Stimulated activated naive CD8-positive, alpha-beta T cell treated with anti-CD3 and anti-CD28 coated beads, Interleukin-15, Interleukin-2, amounts not matched to agents 100 ng/mL and 50 ng/mL, for 24 hours (primary cell): Measurements from ENCODE around the gene ARID1B.

ENCODE experiments used
- H3K27ac Mint-ChIP-seq: one replicate; pipeline ENCODE4 v1.8.0; 2021; ENCODE audit warnings: mild to moderate bottlenecking, mixed read lengths
- H3K27me3 Mint-ChIP-seq: one replicate; pipeline ENCODE4 v1.8.0; 2021; ENCODE audit warnings: mixed read lengths
- H3K36me3 Mint-ChIP-seq: one replicate; pipeline ENCODE4 v1.8.0; 2021; ENCODE audit warnings: low read depth, mixed read lengths
- H3K4me1 Mint-ChIP-seq: one replicate; pipeline ENCODE4 v1.8.0; 2021; ENCODE audit warnings: low read depth, mixed read lengths
- H3K4me3 Mint-ChIP-seq: one replicate; pipeline ENCODE4 v1.8.0; 2021; ENCODE audit warnings: mild to moderate bottlenecking, mixed read lengths
- H3K9me3 Mint-ChIP-seq: one replicate; pipeline ENCODE4 v1.8.0; 2021; ENCODE audit warnings: mixed read lengths

The ARID1B gene

GRCh38 chr6:157184202-157185015 lies 407.2 kb downstream of the ARID1B start:
- Mint-ChIP-seq H3K27ac (no peak overlapping the region), H3K4me1 (peaks cover 6% of the 10 kb centered on the region), H3K4me3 (no peak overlapping the region), H3K36me3 (peaks cover 27% of the 10 kb centered on the region), H3K9me3 (no peaks in the 10 kb centered on the region), H3K27me3 (no peaks in the 10 kb centered on the region)

- Mint-ChIP-seq H3K4me1 (peaks cover 6% of the 10 kb centered on the region), H3K27ac (no peak overlapping the region), H3K36me3 (peaks cover 35% of the 10 kb centered on the region), H3K4me3 (no peak overlapping the region), H3K9me3 (no peaks in the 10 kb centered on the region), H3K27me3 (no peaks in the 10 kb centered on the region)
Observed at GRCh38 chr6:157185171-157185570, 408.0 kb downstream of the ARID1B start.

GRCh38 chr6:157185986-157186385 lies 408.8 kb downstream of the ARID1B start:
- Mint-ChIP-seq H3K4me1 (peaks cover 6% of the 10 kb centered on the region), H3K27ac (no peak overlapping the region), H3K36me3 (peaks cover 43% of the 10 kb centered on the region), H3K4me3 (no peak overlapping the region), H3K27me3 (no peaks in the 10 kb centered on the region), H3K9me3 (no peaks in the 10 kb centered on the region)

- Mint-ChIP-seq H3K9me3 (no peaks in the 10 kb centered on the region), H3K4me1 (peaks cover 6% of the 10 kb centered on the region), H3K36me3 (peaks cover 51% of the 10 kb centered on the region), H3K27ac (no peak overlapping the region), H3K4me3 (no peak overlapping the region), H3K27me3 (no peaks in the 10 kb centered on the region)
Observed at GRCh38 chr6:157186785-157187181, 409.6 kb downstream of the ARID1B start.

GRCh38 chr6:157187182-157188083 lies 410.3 kb downstream of the ARID1B start:
- Mint-ChIP-seq H3K27me3 (no peaks in the 10 kb centered on the region), H3K27ac (no peak overlapping the region), H3K36me3 (peaks cover 55% of the 10 kb centered on the region), H3K9me3 (no peaks in the 10 kb centered on the region), H3K4me3 (no peak overlapping the region), H3K4me1 (peaks cover 6% of the 10 kb centered on the region)

- Mint-ChIP-seq H3K27ac (no peak overlapping the region), H3K9me3 (no peaks in the 10 kb centered on the region), H3K4me3 (no peak overlapping the region), H3K27me3 (no peaks in the 10 kb centered on the region), H3K36me3 (peaks cover 57% of the 10 kb centered on the region), H3K4me1 (peaks cover 6% of the 10 kb centered on the region)
Observed at GRCh38 chr6:157188213-157188612, 411.0 kb downstream of the ARID1B start.

GRCh38 chr6:157193443-157193996 lies 416.3 kb downstream of the ARID1B start:
- Mint-ChIP-seq H3K36me3 (peaks cover 50% of the 10 kb centered on the region), H3K27me3 (no peaks in the 10 kb centered on the region), H3K4me3 (no peak overlapping the region), H3K9me3 (no peaks in the 10 kb centered on the region), H3K27ac (no peak overlapping the region), H3K4me1 (no peaks in the 10 kb centered on the region)

GRCh38 chr6:157194110-157194509 lies 416.9 kb downstream of the ARID1B start:
- Mint-ChIP-seq H3K9me3 (no peaks in the 10 kb centered on the region), H3K27me3 (no peaks in the 10 kb centered on the region), H3K27ac (no peak overlapping the region), H3K36me3 (peaks cover 48% of the 10 kb centered on the region), H3K4me1 (no peaks in the 10 kb centered on the region), H3K4me3 (no peak overlapping the region)

GRCh38 chr6:157194643-157195042 lies 417.5 kb downstream of the ARID1B start:
- Mint-ChIP-seq H3K36me3 (peaks cover 44% of the 10 kb centered on the region), H3K27ac (no peak overlapping the region), H3K4me3 (no peak overlapping the region), H3K27me3 (no peaks in the 10 kb centered on the region), H3K9me3 (no peaks in the 10 kb centered on the region), H3K4me1 (no peaks in the 10 kb centered on the region)

GRCh38 chr6:157196391-157196790 lies 419.2 kb downstream of the ARID1B start:
- peaks cover 32% of the 10 kb centered on the region for H3K36me3 Mint-ChIP-seq
- H3K27ac Mint-ChIP-seq = no peak overlapping the region
- no peaks in the 10 kb centered on the region for H3K9me3 Mint-ChIP-seq
- no peaks in the 10 kb centered on the region for H3K4me1 Mint-ChIP-seq
- no peaks in the 10 kb centered on the region for H3K27me3 Mint-ChIP-seq
- H3K4me3 Mint-ChIP-seq = no peak overlapping the region

GRCh38 chr6:157198425-157199279 lies 421.5 kb downstream of the ARID1B start:
- Mint-ChIP-seq H3K27ac (no peak overlapping the region), H3K4me1 (no peaks in the 10 kb centered on the region), H3K4me3 (no peak overlapping the region), H3K9me3 (no peaks in the 10 kb centered on the region), H3K27me3 (no peaks in the 10 kb centered on the region), H3K36me3 (peaks cover 27% of the 10 kb centered on the region)

- H3K27me3 Mint-ChIP-seq = no peaks in the 10 kb centered on the region
- H3K4me1 Mint-ChIP-seq = no peaks in the 10 kb centered on the region
- H3K36me3 Mint-ChIP-seq = peaks cover 32% of the 10 kb centered on the region
- H3K27ac Mint-ChIP-seq = no peak overlapping the region
- H3K9me3 Mint-ChIP-seq = no peaks in the 10 kb centered on the region
- no peak overlapping the region for H3K4me3 Mint-ChIP-seq
Observed at GRCh38 chr6:157200117-157200516, 422.9 kb downstream of the ARID1B start.

- Mint-ChIP-seq H3K4me3 (no peak overlapping the region), H3K36me3 (peaks cover 29% of the 10 kb centered on the region), H3K4me1 (no peaks in the 10 kb centered on the region), H3K27ac (no peak overlapping the region), H3K9me3 (no peaks in the 10 kb centered on the region), H3K27me3 (no peaks in the 10 kb centered on the region)
Observed at GRCh38 chr6:157200611-157201010, 423.4 kb downstream of the ARID1B start.

- Mint-ChIP-seq H3K36me3 (peaks cover 34% of the 10 kb centered on the region), H3K27ac (no peak overlapping the region), H3K4me1 (no peaks in the 10 kb centered on the region), H3K27me3 (no peaks in the 10 kb centered on the region), H3K4me3 (no peak overlapping the region), H3K9me3 (no peaks in the 10 kb centered on the region)
Observed at GRCh38 chr6:157201083-157201482, 423.9 kb downstream of the ARID1B start.
